Gastrocnemius medialis (tissue), 4 donors: ENCODE measurements around the gene ANKMY1. TPM values are rescaled to one million over a fixed set of nuclear protein-coding genes. Genes with fewer than 3 reads are reported as not detected.

Source experiments
- ATAC-seq, 2 donors: fragments of 150-250 bp; one replicate each; pipeline ENCODE4 v1.9.1; 2016
- DNase-seq, 2 donors: peaks; one replicate each; pipeline ENCODE4 v3.0.0-alpha.2; 2019
- H3K27ac ChIP-seq, 4 donors: fragments of 200-600 bp; sonication (generic); 1 replicate in 1 of 4; 2 replicates in 3 of 4; pipeline ENCODE4 v1.5.1; 2016 to 2018; ENCODE audit warnings: mild to moderate bottlenecking in 2 of 4, moderate library complexity in 1 of 4
- H3K27me3 ChIP-seq, 3 donors: fragments of 200-600 bp; sonication (generic) in 2 of 3; 1 replicate in 1 of 3; 2 replicates in 2 of 3; pipeline versions ENCODE4 v1.5.1 to v1.6.0; 2016 to 2019; ENCODE audit warnings: mild to moderate bottlenecking in 1 of 3, moderate library complexity in 1 of 3
- H3K36me3 ChIP-seq, 2 donors: fragments of 200-600 bp; sonication (generic) in 1 of 2; one replicate each; pipeline ENCODE4 v1.5.1; 2017 to 2018
- H3K4me1 ChIP-seq, 2 donors: fragments of 200-600 bp; sonication (generic) in 1 of 2; one replicate each; pipeline ENCODE4 v1.5.1; 2016 to 2017; ENCODE audit warnings: mild to moderate bottlenecking in 2 of 2
- H3K4me3 ChIP-seq, 4 donors: fragments of 200-600 bp; sonication (generic) in 3 of 4; 1 replicate in 1 of 4; 2 replicates in 3 of 4; pipeline ENCODE4 v1.5.1; 2016 to 2019; ENCODE audit warnings: mild to moderate bottlenecking in 2 of 4
- H3K9me3 ChIP-seq, 3 donors: fragments of 200-600 bp; sonication (generic) in 2 of 3; 1 replicate in 1 of 3; 2 replicates in 2 of 3; pipeline ENCODE4 v1.5.1; 2016 to 2019
- CTCF ChIP-seq, 5 experiments: fragments of 450-650 bp in 3 of 5; fragments of 200-600 bp in 2 of 5; sonication (generic) in 2 of 5; IDR thresholded peaks in 4 of 5; conservative IDR thresholded peaks in 1 of 5; 1 replicate in 4 of 5; 2 replicates in 1 of 5; pipeline ENCODE4 v1.5.1; 2016 to 2019; ENCODE audit warnings: antibody characterized with exemption in 5 of 5, mild to moderate bottlenecking in 3 of 5, moderate library complexity in 3 of 5
- POLR2A ChIP-seq, 2 donors: fragments of 450-650 bp; IDR thresholded peaks; one replicate each; pipeline ENCODE4 v1.6.1; 2017; ENCODE audit warnings: antibody characterized with exemption in 2 of 2, mild to moderate bottlenecking in 2 of 2, moderate library complexity in 2 of 2
- in situ Hi-C, 4 donors: fragments of 200-750 bp; cut with MboI; loops; one replicate each; pipeline versions ENCODE4 v1.15.0 to v1.8.0; 2017; ENCODE audit warnings: low sequenced_read_pairs in 4 of 4
- intact Hi-C: fragments of 100-400 bp; cut with DNase I; formaldehyde crosslinking; loops from one replicate; pipeline ENCODE4 v1.15.1; 2023; ENCODE audit warnings: low total_unique reads
- total RNA-seq, 4 donors: library from RNA; depleted of rRNA; stranded (reverse); fragments of >200 nt; gene quantifications; one replicate each; pipeline versions ENCODE4 v1.1.0 to v1.2.3, GENCODE V29; 2016

ANKMY1 gene
- total RNA-seq, 4 donors from 2014 or later: 3.3 to 9.0 (median 5.6) TPM

- no peak overlapping the region for H3K4me3 ChIP-seq
- intact Hi-C loops: no loop called here
Observed at GRCh38 chr2:240595381-240596079, 37.7 kb upstream of the ANKMY1 start.

DNA sequence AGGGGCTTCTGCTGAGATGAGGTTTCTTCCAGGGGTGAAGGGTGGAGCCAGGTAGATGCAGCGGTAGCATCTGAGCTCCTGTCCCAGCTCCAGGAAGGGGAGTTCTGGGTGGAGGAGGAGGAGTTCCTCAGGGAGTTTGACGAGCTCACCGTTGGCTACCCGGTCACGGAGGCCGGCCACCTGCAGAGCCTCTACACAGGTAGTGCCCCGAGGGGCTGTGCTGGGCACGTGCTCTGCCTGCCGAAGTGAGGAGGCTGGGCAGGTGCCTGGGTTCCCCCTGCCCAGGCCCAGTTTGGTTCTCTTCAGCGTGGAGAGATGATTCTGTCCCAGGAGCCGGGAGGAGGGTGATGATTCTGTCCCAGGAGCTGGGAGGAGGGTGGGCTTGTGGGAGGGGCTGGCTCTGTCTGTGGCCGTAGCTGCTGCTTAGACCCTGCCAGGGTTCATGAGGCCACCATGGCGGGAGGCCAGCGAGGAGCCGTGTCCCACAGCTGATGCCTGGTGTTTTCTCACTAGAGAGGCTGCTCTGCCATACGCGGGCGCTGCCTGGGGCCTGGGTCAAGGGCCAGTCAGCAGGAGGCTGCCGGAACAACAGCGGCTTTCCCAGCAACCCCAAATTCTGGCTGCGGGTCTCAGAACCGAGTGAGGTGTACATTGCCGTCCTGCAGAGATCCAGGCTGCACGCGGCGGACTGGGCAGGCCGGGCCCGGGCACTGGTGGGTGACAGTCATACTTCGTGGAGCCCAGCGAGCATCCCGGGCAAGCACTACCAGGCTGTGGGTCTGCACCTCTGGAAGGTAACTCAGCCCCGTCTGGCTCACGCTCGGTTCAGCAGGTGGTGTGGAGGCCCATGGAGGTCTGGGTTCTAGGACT, 37.0 kb upstream of the ANKMY1 start:
- TF ChIP-seq CTCF (IDR thresholded peaks at IDR 0.05 in 4 of 5, conservative IDR thresholded peaks at IDR 0.05 in 1 of 5): no peak
- no peak for TF ChIP-seq POLR2A (IDR thresholded peaks at IDR 0.05)
- in situ Hi-C loops: no loop called here
- Histone ChIP-seq H3K9me3 (no peaks in the 10 kb centered on the region), H3K27ac (no peak overlapping the region), H3K36me3 (peaks cover 0 to 30% of the 10 kb centered on the region in 2 donors), H3K27me3 (no peaks in the 10 kb centered on the region), H3K4me3 (no peak overlapping the region), H3K4me1 (peaks cover 10 to 13% of the 10 kb centered on the region in 2 donors)
- DNase-seq (peak in 1 of 2 donors; percentile 5), ATAC-seq (no peak)
- intact Hi-C loops: no loop called here

More at GRCh38 chr2:240595381-240596079, 37.7 kb upstream of the ANKMY1 start:
- no peak overlapping the region for H3K27ac ChIP-seq
- peaks cover 10 to 13% of the 10 kb centered on the region in 2 donors for H3K4me1 ChIP-seq
- ATAC-seq (peak in 1 of 2 donors; percentile 30), DNase-seq (peak in 1 of 2 donors; percentile 13)
- H3K27me3 ChIP-seq: no peaks in the 10 kb centered on the region
- H3K9me3 ChIP-seq: no peaks in the 10 kb centered on the region
- peaks cover 0 to 30% of the 10 kb centered on the region in 2 donors for H3K36me3 ChIP-seq
- in situ Hi-C loops: no loop called here
- no peak for TF ChIP-seq POLR2A (IDR thresholded peaks at IDR 0.05)
- peak in 1 of 5 experiments; percentile 27 for TF ChIP-seq CTCF (IDR thresholded peaks at IDR 0.05 in 4 of 5, conservative IDR thresholded peaks at IDR 0.05 in 1 of 5)

DNA sequence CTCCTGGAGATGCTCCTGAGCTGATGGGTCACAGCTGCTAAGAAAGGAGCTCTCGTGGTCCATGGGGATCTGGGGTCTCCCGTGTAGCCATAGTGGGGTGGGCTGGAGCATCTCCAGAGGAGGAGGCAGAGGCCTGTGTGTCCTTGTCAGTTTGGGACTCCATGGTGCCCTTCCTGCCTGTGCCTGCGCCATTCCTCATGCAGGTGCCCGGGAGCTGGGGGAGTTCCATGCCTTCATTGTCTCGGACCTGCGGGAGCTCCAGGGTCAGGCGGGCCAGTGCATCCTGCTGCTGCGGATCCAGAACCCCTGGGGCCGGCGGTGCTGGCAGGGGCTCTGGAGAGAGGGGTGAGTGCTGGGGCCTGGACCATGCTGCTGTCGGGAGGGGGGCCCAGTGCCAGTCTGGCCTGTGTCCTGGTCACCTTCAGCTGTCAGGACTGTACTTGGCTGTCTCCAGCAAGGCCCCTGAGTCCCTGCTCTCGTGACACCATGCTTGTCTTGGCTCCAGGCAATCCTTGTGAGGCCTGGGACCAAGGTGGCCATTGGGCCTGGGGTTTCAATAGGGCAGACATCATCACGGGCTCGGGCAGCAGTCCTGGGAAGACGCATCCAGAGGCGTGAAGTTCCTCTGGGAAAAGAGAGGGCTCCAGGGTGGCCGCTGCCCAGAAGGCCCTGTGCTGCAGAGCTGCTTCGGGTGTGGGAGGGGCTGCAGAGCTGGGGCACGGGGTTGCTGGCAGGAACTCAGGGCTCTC, 36.1 kb upstream of the ANKMY1 start:
- intact Hi-C loops: no loop called here
- peaks cover 0 to 26% of the 10 kb centered on the region in 2 donors for H3K36me3 ChIP-seq

More for the DNA sequence above, 36.1 kb upstream of the ANKMY1 start:
- no peak overlapping the region for H3K4me3 ChIP-seq
- H3K27me3 ChIP-seq: no peaks in the 10 kb centered on the region
- H3K27ac ChIP-seq: no peak overlapping the region
- TF ChIP-seq POLR2A (IDR thresholded peaks at IDR 0.05) (no peak), CTCF (IDR thresholded peaks at IDR 0.05 in 4 of 5, conservative IDR thresholded peaks at IDR 0.05 in 1 of 5) (no peak)
- in situ Hi-C loops: no loop called here
- ATAC-seq (no peak), DNase-seq (peak in 1 of 2 donors; percentile 9)
- no peaks in the 10 kb centered on the region for H3K9me3 ChIP-seq
- H3K4me1 ChIP-seq: peaks cover 10 to 13% of the 10 kb centered on the region in 2 donors
